ENCODE results near the gene KMT2E.
"Not testable (repeated sequence)": the region's sequence is repeated elsewhere in the genome, so short reads cannot be mapped to it uniquely, and the experiment has no call there.

KMT2E gene

GRCh38 chr7:104983076-104983577, 30.9 kb upstream of the KMT2E start:
- no peak for DNase-seq (ENCODE audit: low read depth)

GRCh38 chr7:104983578-104984539, 30.1 kb upstream of the KMT2E start:
- DNase-seq (ENCODE audit: low read depth) = peak; percentile 75

- DNase-seq (ENCODE audit: low read depth) = no peak
Measured at GRCh38 chr7:104984585-104985258, 29.3 kb upstream of the KMT2E start.

GRCh38 chr7:104985259-104985617, 28.8 kb upstream of the KMT2E start:
- no peak for DNase-seq (ENCODE audit: low read depth)

- no peak for DNase-seq (ENCODE audit: low read depth)
Measured at GRCh38 chr7:104986628-104987259, 27.3 kb upstream of the KMT2E start.

- not testable (repeated sequence) for DNase-seq (ENCODE audit: low read depth)
Measured at GRCh38 chr7:104987403-104987802, 26.6 kb upstream of the KMT2E start.

- DNase-seq (ENCODE audit: low read depth) = no peak
Measured at GRCh38 chr7:104990983-104991382, 23.0 kb upstream of the KMT2E start.

GRCh38 chr7:104992306-104992705, 21.7 kb upstream of the KMT2E start:
- no peak for DNase-seq (ENCODE audit: low read depth)

- no peak for DNase-seq (ENCODE audit: low read depth)
Measured at GRCh38 chr7:104993217-104993862, 20.7 kb upstream of the KMT2E start.

GRCh38 chr7:104998040-104998752, 15.8 kb upstream of the KMT2E start:
- no peak for DNase-seq (ENCODE audit: low read depth)

GRCh38 chr7:105000200-105000599, 13.8 kb upstream of the KMT2E start:
- DNase-seq (ENCODE audit: low read depth) = no peak

GRCh38 chr7:105000927-105001336, 13.1 kb upstream of the KMT2E start:
- DNase-seq (ENCODE audit: low read depth) = no peak

- DNase-seq (ENCODE audit: low read depth) = no peak
Measured at GRCh38 chr7:105001652-105002184, 12.3 kb upstream of the KMT2E start.

- DNase-seq (ENCODE audit: low read depth) = peak; percentile 27
Measured at GRCh38 chr7:105003275-105003674, 10.7 kb upstream of the KMT2E start.

- no peak for DNase-seq (ENCODE audit: low read depth)
Measured at GRCh38 chr7:105003872-105004510, 10.0 kb upstream of the KMT2E start.

- not testable (repeated sequence) for DNase-seq (ENCODE audit: low read depth)
Measured at GRCh38 chr7:105005006-105005405, 9.0 kb upstream of the KMT2E start.

- DNase-seq (ENCODE audit: low read depth) = not testable (repeated sequence)
Measured at GRCh38 chr7:105005486-105005885, 8.5 kb upstream of the KMT2E start.

- no peak for DNase-seq (ENCODE audit: low read depth)
Measured at GRCh38 chr7:105006367-105007136, 7.5 kb upstream of the KMT2E start.

GRCh38 chr7:105007298-105007697, 6.7 kb upstream of the KMT2E start:
- no peak for DNase-seq (ENCODE audit: low read depth)

Measured in activated T-cell treated with anti-CD3 and anti-CD28 coated beads for 24 hours (primary cell).